Subcutaneous abdominal adipose tissue (tissue), 5 donors: ENCODE data around the gene ATP13A1.
"Not testable (repeated sequence)": the region's sequence is repeated elsewhere in the genome, so short reads cannot be mapped to it uniquely, and the experiment has no call there.

Experiments used
- H3K27ac ChIP-seq: one replicate; pipeline ENCODE4 v1.7.0; 2013; ENCODE audit warnings: low read depth, mild to moderate bottlenecking, inconsistent platforms, low read length, moderate library complexity
- H3K27me3 ChIP-seq, 5 donors: one replicate each; pipeline ENCODE4 v1.7.0; 2013; ENCODE audit warnings: low read length in 5 of 5, inconsistent platforms in 1 of 5; ENCODE audit not compliant: control insufficient read depth in 5 of 5, insufficient read depth in 4 of 5
- H3K36me3 ChIP-seq, 5 donors: one replicate each; pipeline ENCODE4 v1.7.0; 2013; ENCODE audit warnings: low read length in 5 of 5; ENCODE audit not compliant: control insufficient read depth in 5 of 5, insufficient read depth in 5 of 5
- H3K4me1 ChIP-seq, 5 donors: one replicate each; pipeline ENCODE4 v1.7.0; 2013; ENCODE audit warnings: low read length in 5 of 5, mild to moderate bottlenecking in 3 of 5, moderate library complexity in 1 of 5; ENCODE audit not compliant: control insufficient read depth in 5 of 5, insufficient read depth in 5 of 5
- H3K4me3 ChIP-seq, 5 donors: one replicate each; pipeline ENCODE4 v1.7.0; 2013; ENCODE audit warnings: low read length in 5 of 5, low read depth in 1 of 5
- H3K9ac ChIP-seq, 5 donors: one replicate each; pipeline ENCODE4 v1.7.0; 2013; ENCODE audit warnings: low read length in 5 of 5, mild to moderate bottlenecking in 4 of 5, moderate library complexity in 3 of 5
- H3K9me3 ChIP-seq, 5 donors: one replicate each; pipeline ENCODE4 v1.7.0; 2013; ENCODE audit warnings: low read length in 5 of 5; ENCODE audit not compliant: control insufficient read depth in 5 of 5
- donor health status: healthy.
- donor health status: healthy.
- donor health status: healthy.
- donor health status: healthy.
- donor health status: healthy.

The ATP13A1 gene

GRCh38 chr19:19668230-19669012 is 4.9 kb upstream of the ATP13A1 start, which contains the start of gene ZNF101:
Gene ZNF101 (plus strand): TSS chr19:19668839. CDS start chr19:19668964, 125 bp downstream.
- Histone ChIP-seq H3K9me3 (no peaks in the 10 kb centered on the region), H3K27ac (peak within 1 kb of the TSS; percentile 50), H3K27me3 (no peaks in the 10 kb centered on the region), H3K36me3 (peaks cover 0 to 12% (median 0%) of the 10 kb centered on the region in 5 donors), H3K4me1 (peaks cover 0 to 29% (median 18%) of the 10 kb centered on the region in 5 donors), H3K9ac (peak within 1 kb of the TSS; percentile 56 to 96 (median 95)), H3K4me3 (peak within 1 kb of the TSS; percentile 77 to 94 (median 88))

- H3K9ac ChIP-seq, H3K27ac ChIP-seq, H3K36me3 ChIP-seq, H3K4me3 ChIP-seq, H3K27me3 ChIP-seq, H3K9me3 ChIP-seq: not testable (repeated sequence)
- H3K4me1 ChIP-seq = peaks cover 14 to 52% (median 40%) of the 10 kb centered on the region in 5 donors
Measured at GRCh38 chr19:19665420-19665948, 2.0 kb upstream of the ATP13A1 start.

GRCh38 chr19:19662871-19663255 is 613 bp downstream of the ATP13A1 start:
- Histone ChIP-seq H3K27me3 (no peaks in the 10 kb centered on the region), H3K9me3 (no peaks in the 10 kb centered on the region), H3K27ac (peak overlapping the region; percentile 90), H3K9ac (peak overlapping the region; percentile 3 to 94 (median 82)), H3K4me3 (peak overlapping the region; percentile 65 to 98 (median 91)), H3K36me3 (peaks cover 3 to 23% (median 21%) of the 10 kb centered on the region in 5 donors), H3K4me1 (peaks cover 14 to 30% (median 23%) of the 10 kb centered on the region in 5 donors)

DNA sequence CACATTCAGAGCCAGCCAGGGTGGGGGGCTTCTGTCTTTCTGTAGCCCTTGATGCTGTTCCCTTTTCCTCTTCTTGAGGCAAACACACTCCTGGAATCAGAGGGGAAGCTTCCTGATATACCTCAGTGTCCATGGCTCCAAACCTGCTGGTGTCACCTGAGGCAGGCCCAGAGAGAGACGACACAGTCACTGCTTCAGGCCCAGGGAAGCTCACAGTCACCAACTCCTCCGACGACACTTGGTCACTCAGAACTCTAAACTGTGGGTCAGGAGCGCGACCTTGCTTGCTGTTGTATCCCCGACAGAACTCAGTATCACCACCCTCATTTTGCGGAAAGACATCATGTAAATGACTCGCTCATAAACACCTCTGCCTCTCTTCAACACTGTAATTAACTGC is 1.1 kb downstream of the ATP13A1 start:
- Histone ChIP-seq H3K9ac (peak overlapping the region; percentile 3 to 94 (median 82)), H3K4me3 (peak overlapping the region; percentile 65 to 98 (median 91)), H3K27me3 (no peaks in the 10 kb centered on the region), H3K4me1 (peaks cover 14 to 26% (median 23%) of the 10 kb centered on the region in 5 donors), H3K27ac (peak overlapping the region; percentile 90), H3K9me3 (no peaks in the 10 kb centered on the region), H3K36me3 (peaks cover 3 to 28% (median 24%) of the 10 kb centered on the region in 5 donors)

- peak overlapping the region in 1 of 5 donors; percentile 98 for H3K4me3 ChIP-seq
- H3K9ac ChIP-seq = peak overlapping the region in 3 of 5 donors; percentile 1 to 32 (median 21)
- peaks cover 3 to 34% (median 30%) of the 10 kb centered on the region in 5 donors for H3K36me3 ChIP-seq
- H3K27ac ChIP-seq = no peak overlapping the region
- H3K27me3 ChIP-seq = no peaks in the 10 kb centered on the region
- no peaks in the 10 kb centered on the region for H3K9me3 ChIP-seq
- peaks cover 14 to 26% (median 23%) of the 10 kb centered on the region in 5 donors for H3K4me1 ChIP-seq
Measured at GRCh38 chr19:19661675-19662251, 1.7 kb downstream of the ATP13A1 start.

DNA sequence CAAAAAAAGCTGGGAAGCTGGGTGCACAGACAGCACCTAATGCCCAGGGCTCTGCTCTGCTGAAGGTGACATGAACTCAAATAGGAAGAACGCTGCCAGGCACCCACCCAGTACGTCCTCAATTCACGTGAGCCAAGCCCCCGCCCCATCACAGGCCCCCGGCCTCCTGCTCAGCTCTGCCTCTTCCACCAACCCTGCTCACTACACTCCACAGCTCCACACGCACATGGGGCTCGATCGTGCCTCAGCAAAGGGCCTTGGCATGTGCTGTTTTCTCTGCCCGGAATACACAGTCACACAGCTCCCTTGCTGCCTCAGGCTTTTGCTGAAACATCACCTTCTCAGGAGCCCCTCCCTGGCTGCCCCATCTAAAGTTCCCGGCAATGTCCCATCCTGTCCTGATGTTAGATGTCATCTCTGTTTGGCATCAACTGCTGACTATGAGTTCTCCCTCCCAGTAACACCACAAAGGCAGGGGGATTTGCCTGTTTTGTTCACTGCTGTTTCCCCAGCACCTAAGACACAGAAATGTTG is 2.3 kb downstream of the ATP13A1 start:
- no peak overlapping the region for H3K27ac ChIP-seq

DNA sequence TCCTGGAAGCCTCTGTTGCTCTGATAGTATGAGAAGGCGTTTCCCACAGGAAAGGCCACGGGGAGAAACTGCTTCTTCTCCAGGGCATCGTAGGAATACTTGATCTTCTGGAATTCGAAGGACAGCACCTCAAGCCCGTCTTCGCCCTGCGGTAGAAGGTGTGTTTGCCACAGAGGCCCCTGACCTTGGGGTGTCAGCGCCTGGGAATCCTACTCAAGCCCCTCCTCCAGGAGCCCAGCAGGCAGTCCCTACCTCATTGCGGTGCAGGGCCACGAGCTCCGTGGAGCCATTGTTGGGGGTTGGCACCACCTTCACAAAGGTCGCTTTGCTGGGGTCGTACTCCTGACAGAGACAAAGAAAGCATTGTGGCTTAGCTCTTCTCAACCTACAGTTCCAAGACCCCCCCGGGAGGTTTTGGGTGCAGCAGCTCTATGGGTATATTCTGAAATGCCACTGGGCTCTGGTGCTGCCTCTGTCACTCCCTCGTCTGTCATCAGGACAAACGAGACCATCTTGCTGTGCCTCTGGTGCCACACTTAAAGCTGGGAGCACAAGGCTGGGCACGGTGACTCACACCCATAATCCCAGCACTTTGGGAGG is 3.7 kb downstream of the ATP13A1 start:
- no peak overlapping the region for H3K4me3 ChIP-seq
- H3K36me3 ChIP-seq = peaks cover 3 to 54% (median 50%) of the 10 kb centered on the region in 5 donors
- H3K4me1 ChIP-seq = peaks cover 14 to 26% (median 23%) of the 10 kb centered on the region in 5 donors
- H3K9ac ChIP-seq = no peak overlapping the region
- no peaks in the 10 kb centered on the region for H3K27me3 ChIP-seq
- no peak overlapping the region for H3K27ac ChIP-seq
- H3K9me3 ChIP-seq = no peaks in the 10 kb centered on the region

More for the DNA sequence above, 2.3 kb downstream of the ATP13A1 start:
- Histone ChIP-seq H3K27me3 (no peaks in the 10 kb centered on the region), H3K9me3 (no peaks in the 10 kb centered on the region), H3K9ac (peak overlapping the region in 1 of 5 donors; percentile 21), H3K4me1 (peaks cover 14 to 26% (median 23%) of the 10 kb centered on the region in 5 donors), H3K4me3 (peak overlapping the region in 1 of 5 donors; percentile 13), H3K36me3 (peaks cover 3 to 39% (median 36%) of the 10 kb centered on the region in 5 donors)

DNA sequence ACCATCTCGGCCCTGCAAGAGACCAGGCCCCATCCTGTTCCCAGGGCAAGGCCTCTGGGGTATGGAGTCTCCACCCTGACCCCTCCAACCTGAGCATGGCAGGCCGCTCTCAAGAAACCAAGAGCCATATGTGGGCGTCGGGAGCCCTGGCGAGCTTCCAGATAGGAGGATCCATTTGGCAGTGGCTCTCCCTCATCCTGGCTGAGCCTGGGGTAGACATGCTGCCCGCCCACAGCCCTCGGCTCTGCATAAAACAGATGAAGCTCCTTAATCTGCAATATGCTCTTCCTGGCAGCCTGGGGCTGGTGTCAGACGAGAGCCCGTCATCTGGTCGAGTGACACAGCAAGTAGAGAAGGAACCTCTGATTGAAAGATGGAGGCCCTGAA is 6.1 kb downstream of the ATP13A1 start:
- Histone ChIP-seq H3K27ac (no peak overlapping the region), H3K9ac (no peak overlapping the region), H3K27me3 (no peaks in the 10 kb centered on the region), H3K4me3 (no peak overlapping the region), H3K36me3 (peaks cover 3 to 78% (median 74%) of the 10 kb centered on the region in 5 donors), H3K9me3 (no peaks in the 10 kb centered on the region), H3K4me1 (peaks cover 9 to 15% (median 14%) of the 10 kb centered on the region in 5 donors)

GRCh38 chr19:19656451-19657396 is 6.8 kb downstream of the ATP13A1 start:
- Histone ChIP-seq H3K27me3 (no peaks in the 10 kb centered on the region), H3K9me3 (no peaks in the 10 kb centered on the region), H3K4me1 (peaks cover 3 to 8% (median 7%) of the 10 kb centered on the region in 5 donors), H3K9ac (no peak overlapping the region), H3K36me3 (peaks cover 3 to 84% (median 81%) of the 10 kb centered on the region in 5 donors), H3K4me3 (no peak overlapping the region), H3K27ac (no peak overlapping the region)
